NCI-H774 (cell line): Measurements from ENCODE around the gene PWWP2B.
"Not testable (repeated sequence)": the region's sequence is repeated elsewhere in the genome, so short reads cannot be mapped to it uniquely, and the experiment has no call there.

Source experiments
- DNase-seq: peaks from one replicate; lab custom pipeline; 2025; lab: John Stamatoyannopoulos, UW

The PWWP2B gene

GRCh38 chr10:132433671-132434340, 36.8 kb downstream of the PWWP2B start:
- no peak for DNase-seq

GRCh38 chr10:132434405-132435005, 37.5 kb downstream of the PWWP2B start:
- no peak for DNase-seq

GRCh38 chr10:132435320-132435719, 38.3 kb downstream of the PWWP2B start:
- DNase-seq = not testable (repeated sequence)

- not testable (repeated sequence) for DNase-seq
Measured at GRCh38 chr10:132436096-132436495, 39.1 kb downstream of the PWWP2B start.

GRCh38 chr10:132436861-132437410, 39.9 kb downstream of the PWWP2B start:
- no peak for DNase-seq

- DNase-seq = no peak
Measured at GRCh38 chr10:132437541-132437950, 40.5 kb downstream of the PWWP2B start.

GRCh38 chr10:132438091-132439024, 41.4 kb downstream of the PWWP2B start:
- no peak for DNase-seq

GRCh38 chr10:132439025-132439388, 42.0 kb downstream of the PWWP2B start:
- DNase-seq = no peak

- DNase-seq = no peak
Measured at GRCh38 chr10:132439424-132440163, 42.6 kb downstream of the PWWP2B start.

- DNase-seq = no peak
Measured at GRCh38 chr10:132440791-132441565, 44.0 kb downstream of the PWWP2B start.

- DNase-seq = no peak
Measured at GRCh38 chr10:132441818-132442524, 45.0 kb downstream of the PWWP2B start.

- no peak for DNase-seq
Measured at GRCh38 chr10:132442636-132443035, 45.6 kb downstream of the PWWP2B start.

GRCh38 chr10:132443605-132443982, 46.6 kb downstream of the PWWP2B start:
- no peak for DNase-seq

- DNase-seq = no peak
Measured at GRCh38 chr10:132443983-132444876, 47.2 kb downstream of the PWWP2B start.

GRCh38 chr10:132444877-132445351, 47.9 kb downstream of the PWWP2B start:
- no peak for DNase-seq

GRCh38 chr10:132445516-132446194, 48.7 kb downstream of the PWWP2B start:
- DNase-seq = no peak

GRCh38 chr10:132446195-132446581, 49.2 kb downstream of the PWWP2B start:
- DNase-seq = no peak

- peak; percentile 37 for DNase-seq
Measured at GRCh38 chr10:132446661-132447445, 49.9 kb downstream of the PWWP2B start.
